ENCODE data around the gene TPST2. TPM values are rescaled to one million over a fixed set of nuclear protein-coding genes. Genes with fewer than 3 reads are reported as not detected.

The TPST2 gene
- total RNA-seq, result 10.7 and 11.8 TPM in 2 replicates
- long read RNA-seq, full-length matches to known transcripts, result 8 of 10 reads
- long read RNA-seq, partial matches to known transcripts, result 1 of 10 reads
- long read RNA-seq, other reads (novel, unspliced or antisense), result 1 of 10 reads

GRCh38 chr22:26589845-26590736 is at the start of gene TPST2:
Gene TPST2, minus strand, starts transcription at chr22:26590132. Its CDS starts 48,502 bp downstream, at chr22:26541630.
- no peaks in the 10 kb centered on the region for H3K36me3 Mint-ChIP-seq (ENCODE audit: low read depth)
- H3K4me3 Mint-ChIP-seq, result peak within 1 kb of the TSS; percentile 88
- DNase-seq (ENCODE audit: low read depth, low spot score), result peak; percentile 70
- peak within 1 kb of the TSS; percentile 57 for H3K27ac Mint-ChIP-seq (ENCODE audit: unreplicated experiment)
- no peaks in the 10 kb centered on the region for H3K9me3 Mint-ChIP-seq
- peaks cover 30% of the 10 kb centered on the region for H3K27me3 Mint-ChIP-seq (ENCODE audit: low read depth)
- TF ChIP-seq CTCF (conservative IDR thresholded peaks at IDR 0.05), result no peak
- no peaks in the 10 kb centered on the region for H3K4me1 Mint-ChIP-seq

GRCh38 chr22:26636296-26636695 is 46.4 kb upstream of the TPST2 start:
- Mint-ChIP-seq H3K9me3 (no peaks in the 10 kb centered on the region), H3K27me3 (ENCODE audit: low read depth) (peaks cover 67% of the 10 kb centered on the region), H3K27ac (ENCODE audit: unreplicated experiment) (no peak overlapping the region), H3K4me1 (peaks cover 21% of the 10 kb centered on the region), H3K36me3 (ENCODE audit: low read depth) (no peaks in the 10 kb centered on the region), H3K4me3 (no peak overlapping the region)
- no peak for TF ChIP-seq CTCF (conservative IDR thresholded peaks at IDR 0.05)
- DNase-seq (ENCODE audit: low read depth, low spot score), result no peak

GRCh38 chr22:26635117-26635516 is 45.2 kb upstream of the TPST2 start:
- Mint-ChIP-seq H3K27ac (ENCODE audit: unreplicated experiment) (no peak overlapping the region), H3K9me3 (no peaks in the 10 kb centered on the region), H3K27me3 (ENCODE audit: low read depth) (peaks cover 55% of the 10 kb centered on the region), H3K36me3 (ENCODE audit: low read depth) (no peaks in the 10 kb centered on the region), H3K4me1 (peaks cover 12% of the 10 kb centered on the region), H3K4me3 (no peak overlapping the region)
- no peak for DNase-seq (ENCODE audit: low read depth, low spot score)
- TF ChIP-seq CTCF (conservative IDR thresholded peaks at IDR 0.05), result no peak

GRCh38 chr22:26634189-26634588 is 44.3 kb upstream of the TPST2 start:
- no peak for DNase-seq (ENCODE audit: low read depth, low spot score)
- TF ChIP-seq CTCF (conservative IDR thresholded peaks at IDR 0.05), result no peak
- H3K27ac Mint-ChIP-seq (ENCODE audit: unreplicated experiment), result no peak overlapping the region
- H3K27me3 Mint-ChIP-seq (ENCODE audit: low read depth), result peaks cover 49% of the 10 kb centered on the region
- H3K36me3 Mint-ChIP-seq (ENCODE audit: low read depth), result no peaks in the 10 kb centered on the region
- no peak overlapping the region for H3K4me3 Mint-ChIP-seq
- no peaks in the 10 kb centered on the region for H3K9me3 Mint-ChIP-seq
- H3K4me1 Mint-ChIP-seq, result peaks cover 7% of the 10 kb centered on the region

GRCh38 chr22:26632422-26633155 is 42.7 kb upstream of the TPST2 start:
- Mint-ChIP-seq H3K27ac (ENCODE audit: unreplicated experiment) (no peak overlapping the region), H3K36me3 (ENCODE audit: low read depth) (no peaks in the 10 kb centered on the region), H3K4me3 (no peak overlapping the region), H3K4me1 (peaks cover 7% of the 10 kb centered on the region), H3K9me3 (peaks cover 3% of the 10 kb centered on the region), H3K27me3 (ENCODE audit: low read depth) (peaks cover 41% of the 10 kb centered on the region)
- no peak for DNase-seq (ENCODE audit: low read depth, low spot score)
- TF ChIP-seq CTCF (conservative IDR thresholded peaks at IDR 0.05), result no peak
